Glomerular visceral epithelial cell (primary cell): ENCODE results near the gene LTA.

Experiments used
- DNase-seq: peaks from one replicate; pipeline ENCODE4 v3.0.0-alpha.2; 2016; ENCODE audit errors: extremely low spot score

Gene LTA

DNA sequence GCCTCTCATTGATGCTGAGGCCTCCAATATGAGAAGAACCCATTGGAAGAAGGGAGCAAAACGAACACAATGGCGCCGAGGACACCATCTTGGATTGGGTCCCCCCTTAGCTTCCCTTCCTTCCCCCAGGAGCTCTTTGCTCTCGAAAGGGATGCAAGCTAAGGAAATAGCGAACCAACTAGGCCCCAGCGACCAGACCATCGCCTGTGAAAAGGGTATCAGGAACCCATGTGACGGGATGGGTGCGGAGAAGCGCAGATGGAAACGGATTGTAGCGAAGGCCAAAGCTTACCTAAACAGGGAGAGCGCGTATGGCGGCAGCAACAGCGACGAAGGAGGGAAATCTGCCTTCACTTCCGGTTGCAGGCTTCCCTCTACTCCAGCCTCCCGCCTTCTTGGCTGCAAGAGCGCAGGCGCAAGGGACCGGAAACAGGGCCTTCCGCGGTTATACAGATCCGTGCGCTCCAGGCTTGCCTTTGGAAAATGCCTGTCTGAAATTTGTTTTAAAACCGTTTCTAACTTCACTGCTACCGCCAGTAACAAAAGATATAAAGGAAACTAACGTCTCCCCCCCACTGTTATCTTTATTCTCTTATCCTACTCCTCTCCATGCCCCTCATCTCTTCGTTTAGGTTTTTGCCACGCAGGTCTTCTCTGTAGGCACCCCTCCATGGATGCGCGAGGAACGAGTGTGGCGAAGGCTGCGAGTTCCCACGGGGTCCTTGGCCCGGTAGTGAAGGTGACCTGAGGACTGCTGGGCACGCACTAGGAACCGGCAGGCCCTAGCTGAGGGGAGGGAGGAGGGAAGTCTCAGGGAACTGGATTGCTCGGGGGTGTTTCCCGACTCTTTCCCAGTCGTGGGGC, 30.2 kb upstream of the LTA start, which contains the start of gene DDX39B:
DDX39B (minus strand) TSS at position 346 of the 864 bp plus-strand sequence. CDS start 1,471 bp downstream, outside the sequence.
- DNase-seq: peak; percentile 98

GRCh38 chr6:31543639-31544038, 28.4 kb upstream of the LTA start:
- no peak for DNase-seq

- DNase-seq: no peak
Measured at GRCh38 chr6:31544676-31545075, 27.4 kb upstream of the LTA start.

DNA sequence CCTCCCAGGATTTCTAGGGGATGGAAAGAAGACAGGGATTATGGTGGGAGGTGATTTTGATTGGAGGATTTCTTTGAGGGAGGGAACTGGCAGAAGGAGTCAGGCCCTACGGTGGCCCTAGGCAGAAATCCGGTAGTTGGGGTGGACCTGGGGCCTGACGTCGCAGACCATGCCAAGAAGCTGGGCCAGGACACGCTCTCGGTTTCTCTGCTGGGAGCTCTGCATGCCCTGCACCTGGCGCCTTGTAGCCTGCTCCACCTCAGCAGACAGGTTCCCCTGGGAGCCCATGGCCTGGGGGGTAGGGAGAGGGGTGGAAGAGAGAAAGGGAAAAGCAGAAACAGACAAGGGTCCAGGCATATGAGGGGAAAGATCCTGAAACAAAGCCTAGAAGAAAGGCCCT, 26.8 kb upstream of the LTA start:
- no peak for DNase-seq

DNA sequence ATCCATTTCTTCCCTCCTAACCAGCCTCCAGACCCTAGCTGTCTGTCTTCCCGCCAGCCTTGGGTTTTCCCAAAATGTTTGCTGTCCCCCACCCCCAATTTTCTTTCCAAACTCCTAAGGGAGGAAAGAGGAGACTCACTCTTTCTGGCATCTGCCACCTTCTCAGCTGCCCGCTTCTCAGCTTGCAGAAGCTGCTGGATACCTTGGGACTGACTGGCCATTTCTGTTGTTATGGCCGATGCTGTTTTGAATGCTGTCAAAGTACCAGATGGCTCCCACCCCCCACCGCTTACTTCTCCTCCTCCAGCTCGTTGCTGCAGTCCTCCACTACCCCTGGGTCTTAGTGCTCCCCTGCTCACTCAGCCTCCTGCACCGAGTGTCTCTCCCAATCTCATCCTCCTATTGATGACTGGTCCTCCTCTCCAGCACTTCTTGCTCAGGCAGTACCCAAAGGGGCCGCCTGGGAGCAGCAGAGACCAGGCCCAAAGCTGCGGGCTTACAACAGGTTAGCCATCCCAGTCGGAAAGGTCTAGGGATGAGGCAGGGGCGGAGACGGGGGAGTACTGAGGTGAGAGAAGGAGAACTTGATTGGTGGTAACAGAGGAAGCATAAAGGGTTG, 25.6 kb upstream of the LTA start, which contains the start of gene ATP6V1G2:
ATP6V1G2 (minus strand) TSS at position 270 of the 619 bp plus-strand sequence; CDS start at position 221, 49 bp downstream.
- DNase-seq: peak; percentile 92

- peak; percentile 97 for DNase-seq
Measured at GRCh38 chr6:31546958-31547726, 24.9 kb upstream of the LTA start, which contains the start of gene NFKBIL1. NFKBIL1 (plus strand) TSS chr6:31547608; CDS start chr6:31547695, 87 bp downstream.

DNA sequence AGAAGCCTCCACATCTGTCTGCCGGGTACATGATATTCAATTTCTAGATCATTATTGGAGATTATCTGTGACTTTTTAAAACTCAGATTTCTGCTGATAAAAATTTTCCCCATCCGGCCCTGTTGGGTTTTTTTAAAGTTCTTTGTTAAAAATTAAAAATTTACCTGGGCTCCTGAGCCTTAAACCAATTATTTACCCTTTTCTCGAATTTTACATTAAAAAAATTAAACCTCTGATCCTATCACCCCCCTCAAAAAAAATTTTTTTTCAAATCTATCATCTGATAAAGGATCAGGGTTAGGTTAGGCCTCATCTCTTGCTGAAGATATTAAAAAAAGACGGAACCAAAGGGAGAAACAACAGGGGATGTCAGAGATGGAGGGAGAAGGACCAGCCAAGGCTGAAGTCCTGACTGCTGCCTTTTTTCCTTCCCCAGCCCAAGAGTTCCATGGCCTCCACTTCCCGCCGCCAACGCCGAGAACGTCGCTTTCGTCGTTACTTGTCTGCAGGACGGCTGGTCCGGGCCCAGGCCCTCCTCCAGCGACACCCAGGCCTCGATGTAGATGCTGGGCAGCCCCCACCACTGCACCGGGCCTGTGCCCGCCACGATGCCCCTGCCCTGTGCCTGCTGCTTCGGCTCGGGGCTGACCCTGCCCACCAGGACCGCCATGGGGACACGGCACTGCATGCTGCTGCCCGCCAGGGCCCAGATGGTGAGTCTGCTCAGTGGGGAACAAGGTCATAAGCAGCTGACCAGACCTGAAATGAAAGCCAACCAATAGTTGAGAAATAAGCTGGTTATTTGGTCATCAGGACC, 24.2 kb upstream of the LTA start:
- no peak for DNase-seq

- no peak for DNase-seq
Measured at GRCh38 chr6:31548544-31548873, 23.6 kb upstream of the LTA start.

DNA sequence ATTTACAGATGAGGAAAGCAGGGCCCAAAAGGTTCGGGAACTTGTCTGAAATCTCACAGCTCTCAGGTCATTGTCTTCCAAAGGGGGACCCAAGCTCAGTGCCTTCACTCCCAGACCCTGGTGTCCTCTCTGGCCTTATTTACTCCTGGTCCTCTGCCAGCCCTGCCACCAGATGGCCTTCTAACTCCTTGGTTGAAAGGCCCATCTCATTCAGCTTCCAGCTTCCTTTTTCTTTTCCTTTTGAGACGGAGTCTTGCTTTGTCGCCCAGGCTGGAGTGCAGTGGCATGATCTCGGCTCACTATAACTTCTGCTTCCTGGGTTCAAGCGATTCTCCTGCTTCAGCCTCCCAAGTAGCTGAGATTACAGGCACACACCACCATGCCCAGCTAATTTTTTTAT, 20.7 kb upstream of the LTA start:
- peak; percentile 70 for DNase-seq

DNA sequence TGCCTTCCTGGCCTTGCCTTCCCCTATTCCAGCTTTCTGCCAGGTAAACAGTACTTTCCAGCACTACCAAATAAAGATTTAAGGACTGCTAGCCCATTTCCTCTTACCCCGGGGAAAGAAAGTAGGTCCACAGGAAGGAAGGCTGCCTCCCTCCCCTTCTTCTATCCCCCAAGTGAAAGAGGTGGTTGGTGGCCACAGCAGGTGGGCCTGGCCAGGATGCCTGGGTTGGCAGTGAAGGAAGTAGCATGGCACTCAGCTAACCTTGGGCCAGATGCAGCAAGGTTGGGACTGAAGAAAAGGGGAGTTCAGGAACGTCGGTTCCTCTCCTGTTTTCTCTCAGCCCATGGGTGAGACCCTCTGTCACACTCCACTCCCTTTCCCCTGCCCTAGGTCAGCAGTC, 15.8 kb upstream of the LTA start:
- DNase-seq: no peak

DNA sequence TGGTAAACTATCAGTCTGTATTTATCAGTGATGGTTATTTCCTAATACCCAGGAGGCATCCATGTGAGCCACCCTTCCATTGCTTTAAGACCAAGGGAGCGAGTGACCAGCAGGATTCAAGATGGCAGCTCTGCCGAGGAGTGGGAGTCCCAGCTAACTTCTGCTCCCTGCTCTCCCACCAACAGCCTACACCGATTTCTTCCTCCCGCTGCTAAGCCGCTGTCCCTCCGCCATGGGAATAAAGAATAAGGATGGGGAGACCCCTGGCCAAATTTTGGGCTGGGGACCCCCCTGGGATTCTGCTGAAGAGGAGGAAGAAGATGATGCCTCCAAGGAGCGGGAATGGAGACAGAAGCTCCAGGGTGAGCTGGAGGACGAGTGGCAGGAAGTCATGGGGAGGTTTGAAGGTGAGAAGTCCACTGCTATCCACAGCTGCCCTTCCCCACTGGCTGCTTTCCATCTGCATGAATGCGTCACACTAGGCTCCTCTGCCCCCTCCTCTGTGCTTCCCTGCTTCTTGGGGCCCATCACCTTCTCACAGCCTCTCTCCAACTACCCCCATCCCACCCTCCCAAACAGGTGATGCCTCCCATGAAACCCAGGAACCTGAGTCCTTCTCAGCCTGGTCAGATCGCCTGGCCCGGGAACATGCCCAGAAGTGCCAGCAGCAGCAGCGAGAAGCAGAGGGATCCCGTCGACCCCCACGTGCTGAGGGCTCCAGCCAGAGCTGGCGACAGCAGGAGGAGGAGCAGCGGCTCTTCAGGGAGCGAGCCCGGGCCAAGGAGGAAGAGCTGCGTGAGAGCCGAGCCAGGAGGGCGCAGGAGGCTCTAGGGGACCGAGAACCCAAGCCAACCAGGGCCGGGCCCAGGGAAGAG, 14.4 kb upstream of the LTA start:
- DNase-seq: no peak

- DNase-seq: no peak
Measured at GRCh38 chr6:31558318-31558625, 13.8 kb upstream of the LTA start.

DNA sequence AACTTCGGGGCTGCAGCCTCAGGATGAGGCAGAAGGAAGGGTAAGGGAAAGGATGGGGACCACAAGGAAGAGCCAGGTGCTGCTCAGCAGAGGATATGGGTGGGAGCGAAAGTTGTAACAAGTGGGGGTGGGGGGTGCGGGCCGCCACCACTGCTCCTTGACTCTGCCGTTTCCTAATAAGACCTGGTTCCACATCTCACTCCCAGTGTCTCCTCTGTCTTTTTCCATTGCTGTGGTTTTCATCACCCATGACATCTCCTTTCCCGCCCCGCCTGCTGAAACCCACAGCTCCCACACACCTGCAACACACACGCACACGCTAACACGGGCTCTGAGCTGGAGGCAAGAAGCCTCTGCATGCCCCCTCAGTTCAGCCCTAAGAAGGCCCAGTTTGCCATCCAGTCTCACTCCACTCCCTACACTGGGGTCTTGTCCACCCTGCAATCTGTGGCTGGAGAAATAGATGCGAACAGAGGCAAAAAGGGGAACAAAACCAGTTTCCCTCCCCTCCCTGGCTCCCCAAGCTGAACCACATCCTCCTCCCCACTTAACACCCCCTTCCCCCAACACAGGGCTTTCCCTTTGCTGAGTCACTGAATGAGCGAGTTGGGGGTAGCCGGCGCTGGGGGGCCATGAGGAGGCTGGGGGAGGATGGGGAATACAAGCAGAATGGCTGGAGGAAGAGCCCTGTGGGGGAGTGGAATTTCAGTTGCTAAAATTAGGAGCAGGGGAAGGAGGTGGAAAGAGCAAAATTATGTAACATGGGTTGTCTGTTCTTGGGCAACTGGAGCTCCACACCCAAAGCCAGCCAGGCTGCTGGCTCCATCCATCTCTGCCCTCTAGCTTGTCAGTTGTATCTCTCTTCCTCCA, 13.2 kb upstream of the LTA start:
- no peak for DNase-seq

DNA sequence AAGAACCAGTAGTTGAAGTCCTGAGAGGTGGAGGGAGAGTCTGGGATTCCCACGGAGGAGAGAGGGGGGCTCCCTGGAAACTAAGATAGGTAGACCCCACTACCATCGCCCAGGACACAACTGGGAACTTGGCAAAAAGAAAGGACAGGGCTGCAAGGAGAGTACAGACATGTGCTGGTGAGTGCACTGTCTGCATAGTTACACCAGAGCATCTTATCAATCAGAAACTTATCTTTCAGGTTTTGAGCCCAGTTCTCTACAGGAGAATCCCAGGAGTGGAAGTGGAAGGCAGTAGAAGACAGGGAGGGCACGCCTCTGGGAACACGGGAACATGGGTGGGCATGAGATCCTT, 12.5 kb upstream of the LTA start:
- no peak for DNase-seq

GRCh38 chr6:31559958-31560696, 12.0 kb upstream of the LTA start:
- DNase-seq: peak; percentile 90

DNA sequence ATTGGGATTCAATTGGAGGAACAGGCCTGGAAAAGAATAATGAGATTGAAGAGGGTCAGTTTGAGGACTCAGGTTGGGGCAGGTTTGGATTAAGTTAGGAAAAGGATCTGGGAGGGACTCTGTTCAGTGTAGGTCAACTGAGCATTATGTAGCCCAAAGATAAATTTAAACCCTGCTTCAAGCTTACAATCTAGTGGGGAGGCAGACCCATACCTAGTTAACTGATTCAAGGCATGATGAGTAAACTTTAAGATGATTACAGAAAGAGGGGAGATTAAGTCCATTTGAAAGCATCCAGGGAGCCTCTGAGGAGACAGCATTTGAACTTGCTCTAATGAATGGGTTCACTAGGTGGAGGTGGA, 11.4 kb upstream of the LTA start:
- DNase-seq: no peak

- DNase-seq: no peak
Measured at GRCh38 chr6:31567531-31568370, 4.3 kb upstream of the LTA start.

DNA sequence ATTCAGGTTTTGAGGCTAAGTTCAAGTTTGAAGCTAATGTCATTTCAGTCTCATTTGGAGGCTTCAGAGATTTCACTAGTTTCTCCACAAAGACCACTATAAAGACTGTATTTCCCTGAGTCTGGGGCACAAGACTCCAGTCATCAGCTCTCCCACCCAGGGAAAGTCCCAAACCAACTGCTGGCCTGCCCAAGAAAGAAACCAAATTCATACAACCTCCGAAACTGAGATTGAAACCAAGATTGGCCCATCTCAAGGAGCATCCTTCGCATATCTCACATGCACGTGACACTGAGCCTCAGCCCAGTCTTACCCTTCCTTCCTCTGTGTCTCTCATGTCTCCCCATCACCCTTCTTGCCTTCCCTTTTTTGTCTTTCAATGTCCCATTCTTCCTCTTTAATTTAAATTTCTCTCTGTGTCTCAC, 3.5 kb upstream of the LTA start:
- DNase-seq: no peak
